Neuronal stem cell (in vitro differentiated cells): ENCODE results near the gene NAV2.

Experiments
- DNase-seq: peaks from one replicate; pipeline ENCODE4 v3.0.0-alpha.2; 2013; ENCODE audit warnings: low spot score
- H2AFZ ChIP-seq: one replicate; pipeline ENCODE4 v1.6.1; 2013; ENCODE audit warnings: mild to moderate bottlenecking, low read length, inconsistent platforms
- H2AK5ac ChIP-seq: 2 replicates; pipeline ENCODE4 v1.6.1; 2013; ENCODE audit warnings: low read depth, mild to moderate bottlenecking, inconsistent platforms, low read length, moderate library complexity, mixed read lengths
- H2BK120ac ChIP-seq: 2 replicates; pipeline ENCODE4 v1.6.1; 2013; ENCODE audit warnings: low read depth, mild to moderate bottlenecking, inconsistent platforms, low read length, moderate library complexity, mixed read lengths
- H2BK12ac ChIP-seq: one replicate; pipeline ENCODE4 v1.6.1; 2013; ENCODE audit warnings: low read length, inconsistent platforms
- H2BK15ac ChIP-seq: 2 replicates; pipeline ENCODE4 v1.6.1; 2013; ENCODE audit warnings: mild to moderate bottlenecking, low read length, inconsistent platforms, mixed read lengths
- H2BK5ac ChIP-seq: one replicate; pipeline ENCODE4 v1.6.1; 2013; ENCODE audit warnings: inconsistent platforms, mild to moderate bottlenecking, low read length, moderate library complexity
- H3K14ac ChIP-seq: one replicate; pipeline ENCODE4 v1.6.1; 2013; ENCODE audit warnings: low read length, inconsistent platforms
- H3K18ac ChIP-seq: 2 replicates; pipeline ENCODE4 v1.6.1; 2013; ENCODE audit warnings: low read length, inconsistent platforms
- H3K23ac ChIP-seq: 2 replicates; pipeline ENCODE4 v1.6.1; 2013; ENCODE audit warnings: low read depth, mild to moderate bottlenecking, mixed read lengths, low read length, inconsistent platforms; ENCODE audit not compliant: poor library complexity
- H3K27ac ChIP-seq: replicated peaks from 3 replicates; pipeline ENCODE4 v1.5.1; 2013; ENCODE audit warnings: low read length, inconsistent platforms
- H3K27me3 ChIP-seq, 3 experiments: 2 replicates each; pipeline ENCODE4 v1.6.1; 2013; ENCODE audit warnings: low read length in 3 of 3, mild to moderate bottlenecking in 2 of 3, inconsistent platforms in 1 of 3, low read depth in 1 of 3, mixed read lengths in 1 of 3, moderate library complexity in 1 of 3; ENCODE audit not compliant: control insufficient read depth in 3 of 3, insufficient read depth in 3 of 3
- H3K36me3 ChIP-seq, 2 donors: replicated peaks in 1 of 2; 2 replicates each; pipeline ENCODE4 v1.6.1; 2013; ENCODE audit warnings: low read length in 2 of 2; ENCODE audit not compliant: control insufficient read depth in 2 of 2, insufficient read depth in 2 of 2
- H3K4ac ChIP-seq: 2 replicates; pipeline ENCODE4 v1.6.1; 2013; ENCODE audit warnings: inconsistent platforms, mild to moderate bottlenecking, low read length, moderate library complexity
- H3K4me1 ChIP-seq, 2 donors: 1 replicate in 1 of 2; 2 replicates in 1 of 2; pipeline ENCODE4 v1.6.1; 2013; ENCODE audit warnings: low read length in 2 of 2, low read depth in 1 of 2; ENCODE audit not compliant: control insufficient read depth in 2 of 2, insufficient read depth in 1 of 2
- H3K4me2 ChIP-seq: one replicate; pipeline ENCODE4 v1.6.1; 2013; ENCODE audit warnings: mild to moderate bottlenecking, low read length, inconsistent platforms; ENCODE audit not compliant: insufficient read depth, poor library complexity, severe bottlenecking
- H3K4me3 ChIP-seq, 2 donors: 2 replicates each; pipeline ENCODE4 v1.5.1; 2013; ENCODE audit warnings: low read length in 2 of 2, mild to moderate bottlenecking in 2 of 2, inconsistent platforms in 1 of 2, moderate library complexity in 1 of 2
- H3K79me1 ChIP-seq: one replicate; pipeline ENCODE4 v1.6.1; 2013; ENCODE audit warnings: low read depth, mild to moderate bottlenecking, inconsistent platforms, low read length, moderate library complexity
- H3K9ac ChIP-seq: one replicate; pipeline ENCODE4 v1.6.1; 2013; ENCODE audit warnings: mild to moderate bottlenecking, low read depth, low read length, inconsistent platforms; ENCODE audit not compliant: poor library complexity
- H3K9me3 ChIP-seq, 2 donors: replicated peaks in 1 of 2; 2 replicates each; pipeline versions ENCODE3 to v1.6.1; 2013; ENCODE audit warnings: low read length in 2 of 2, mild to moderate bottlenecking in 2 of 2, inconsistent platforms in 1 of 2, low read depth in 1 of 2, mixed read lengths in 1 of 2, moderate library complexity in 1 of 2; ENCODE audit not compliant: control insufficient read depth in 2 of 2, insufficient read depth in 1 of 2
- H4K8ac ChIP-seq: one replicate; pipeline ENCODE4 v1.6.1; 2013; ENCODE audit warnings: low read depth, mild to moderate bottlenecking, inconsistent platforms, low read length, moderate library complexity
- H4K91ac ChIP-seq: one replicate; pipeline ENCODE4 v1.6.1; 2013; ENCODE audit warnings: low read length, low read depth, mild to moderate bottlenecking, inconsistent platforms; ENCODE audit not compliant: poor library complexity
- WGBS, 2 donors: extraction: QIAGEN DNeasy Blood & Tissue Kit; methylation state at CpG; one replicate each; pipeline ENCODE4 v1.1.7; 2013; ENCODE audit warnings: missing lambda C conversion rate in 2 of 2, mixed read lengths in 1 of 2; ENCODE audit not compliant: insufficient read length in 2 of 2, insufficient replicate concordance in 1 of 2; ENCODE audit errors: extremely low coverage in 2 of 2; 5-methylcytosine and 5-hydroxymethylcytosine counted together

NAV2 gene

DNA sequence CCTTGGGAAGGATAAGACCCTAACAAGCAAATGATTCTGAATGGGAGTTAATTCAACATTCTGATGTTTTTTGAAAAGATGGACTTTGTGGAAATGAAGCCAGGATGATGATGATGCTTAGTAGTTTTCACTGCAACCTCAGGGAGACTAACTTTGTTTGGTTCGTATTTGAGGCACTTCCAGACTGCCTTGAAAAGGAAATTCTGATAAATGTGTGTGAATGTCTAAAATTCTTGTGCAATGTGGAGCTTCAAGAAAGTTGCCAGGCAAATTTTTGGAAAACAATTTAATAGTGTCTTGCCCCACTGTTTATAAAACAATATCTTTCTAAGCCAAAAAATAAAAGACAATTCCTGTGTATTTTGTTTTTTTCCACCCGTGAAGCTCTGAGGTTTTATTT is 11.2 kb upstream of the NAV2 start:
- no peak overlapping the region for H4K8ac ChIP-seq
- H2AFZ ChIP-seq, result peak overlapping the region; percentile 19
- H2AK5ac ChIP-seq, result no peak overlapping the region
- H3K27ac ChIP-seq, result no peak overlapping the region
- no peaks in the 10 kb centered on the region for H3K9me3 ChIP-seq
- no peak overlapping the region for H3K14ac ChIP-seq
- H4K91ac ChIP-seq, result no peak overlapping the region
- no peak for DNase-seq
- H3K9ac ChIP-seq, result no peak overlapping the region
- no peak overlapping the region for H2BK15ac ChIP-seq
- H2BK120ac ChIP-seq, result no peak overlapping the region
- no peak overlapping the region for H3K4me2 ChIP-seq
- no peaks in the 10 kb centered on the region for H3K27me3 ChIP-seq
- no peak overlapping the region for H3K4me3 ChIP-seq
- no peak overlapping the region for H3K18ac ChIP-seq
- no peak overlapping the region for H3K4ac ChIP-seq
- H2BK5ac ChIP-seq, result no peak overlapping the region
- H3K79me1 ChIP-seq, result no peaks in the 10 kb centered on the region
- H3K36me3 ChIP-seq, result no peaks in the 10 kb centered on the region
- no CpG with 5 or more reads among the region's 2 CpGs for WGBS, 2 donors
- no peak overlapping the region for H2BK12ac ChIP-seq
- H3K23ac ChIP-seq, result no peak overlapping the region
- peaks cover 6 to 29% of the 10 kb centered on the region in 2 donors for H3K4me1 ChIP-seq

- H2BK12ac ChIP-seq, result no peak overlapping the region
- no peaks in the 10 kb centered on the region for H3K27me3 ChIP-seq
- H3K18ac ChIP-seq, result no peak overlapping the region
- H3K4me1 ChIP-seq, result peaks cover 4 to 27% of the 10 kb centered on the region in 2 donors
- no peak overlapping the region for H3K9ac ChIP-seq
- no peak overlapping the region for H3K27ac ChIP-seq
- H2BK120ac ChIP-seq, result no peak overlapping the region
- no peak overlapping the region for H2BK5ac ChIP-seq
- no peaks in the 10 kb centered on the region for H3K9me3 ChIP-seq
- no peak overlapping the region for H2BK15ac ChIP-seq
- no peak for DNase-seq
- H3K36me3 ChIP-seq, result no peaks in the 10 kb centered on the region
- no peak overlapping the region for H3K4me2 ChIP-seq
- no peak overlapping the region for H4K91ac ChIP-seq
- no peaks in the 10 kb centered on the region for H3K79me1 ChIP-seq
- no peak overlapping the region for H3K14ac ChIP-seq
- no peak overlapping the region for H2AK5ac ChIP-seq
- no peak overlapping the region for H4K8ac ChIP-seq
- no peak overlapping the region for H2AFZ ChIP-seq
- no peak overlapping the region for H3K4ac ChIP-seq
- WGBS, 2 donors, result 100% methylated on average over 2 of the region's 3 CpGs; no CpG with 5 or more reads in 1 of the 2 donors
- H3K23ac ChIP-seq, result no peak overlapping the region
- H3K4me3 ChIP-seq, result no peak overlapping the region
Measured at GRCh38 chr11:19702620-19703019, 10.0 kb upstream of the NAV2 start.

GRCh38 chr11:19703211-19703610 is 9.4 kb upstream of the NAV2 start:
- DNase-seq, result no peak
- no peak overlapping the region for H3K27ac ChIP-seq

GRCh38 chr11:19704213-19704612 is 8.4 kb upstream of the NAV2 start:
- no peak overlapping the region for H3K9ac ChIP-seq
- no peak overlapping the region for H4K8ac ChIP-seq
- no peaks in the 10 kb centered on the region for H3K79me1 ChIP-seq
- H3K4me2 ChIP-seq, result no peak overlapping the region
- H3K4me3 ChIP-seq, result no peak overlapping the region
- H2BK120ac ChIP-seq, result no peak overlapping the region
- DNase-seq, result no peak
- no peak overlapping the region for H3K18ac ChIP-seq
- H4K91ac ChIP-seq, result no peak overlapping the region
- H2BK15ac ChIP-seq, result no peak overlapping the region
- H2BK5ac ChIP-seq, result no peak overlapping the region
- no peak overlapping the region for H2AFZ ChIP-seq
- WGBS, 2 donors, result no CpG with 5 or more reads among the region's 1 CpG
- no peaks in the 10 kb centered on the region for H3K9me3 ChIP-seq
- no peak overlapping the region for H3K14ac ChIP-seq
- H3K36me3 ChIP-seq, result no peaks in the 10 kb centered on the region
- no peak overlapping the region for H3K4ac ChIP-seq
- no peak overlapping the region for H3K23ac ChIP-seq
- no peak overlapping the region for H3K27ac ChIP-seq
- H3K27me3 ChIP-seq, result no peaks in the 10 kb centered on the region
- H2BK12ac ChIP-seq, result no peak overlapping the region
- H3K4me1 ChIP-seq, result peaks cover 1 to 20% of the 10 kb centered on the region in 2 donors
- H2AK5ac ChIP-seq, result no peak overlapping the region

More at GRCh38 chr11:19703211-19703610, 9.4 kb upstream of the NAV2 start:
- H3K4me3 ChIP-seq, result peak overlapping the region in 1 of 2 donors; percentile 19
- H4K91ac ChIP-seq, result no peak overlapping the region
- no peak overlapping the region for H2BK5ac ChIP-seq
- no peak overlapping the region for H3K9ac ChIP-seq
- no peak overlapping the region for H3K18ac ChIP-seq
- no peaks in the 10 kb centered on the region for H3K9me3 ChIP-seq
- no peak overlapping the region for H2AFZ ChIP-seq
- H3K79me1 ChIP-seq, result no peaks in the 10 kb centered on the region
- no peaks in the 10 kb centered on the region for H3K36me3 ChIP-seq
- peaks cover 1 to 24% of the 10 kb centered on the region in 2 donors for H3K4me1 ChIP-seq
- no peak overlapping the region for H2BK12ac ChIP-seq
- no peak overlapping the region for H3K23ac ChIP-seq
- no peak overlapping the region for H2AK5ac ChIP-seq
- H3K27me3 ChIP-seq, result no peaks in the 10 kb centered on the region
- no peak overlapping the region for H2BK15ac ChIP-seq
- H4K8ac ChIP-seq, result no peak overlapping the region
- H2BK120ac ChIP-seq, result no peak overlapping the region
- H3K4ac ChIP-seq, result no peak overlapping the region
- WGBS, 2 donors, result no CpG with 5 or more reads among the region's 7 CpGs
- H3K14ac ChIP-seq, result no peak overlapping the region
- no peak overlapping the region for H3K4me2 ChIP-seq
